Coronary artery (tissue), 2 donors: Measurements from ENCODE around the gene RNF169.
"Not testable (repeated sequence)": the region's sequence is repeated elsewhere in the genome, so short reads cannot be mapped to it uniquely, and the experiment has no call there.

Experiments used
- DNase-seq: peaks from one replicate; pipeline ENCODE4 v3.0.0-alpha.2; 2017; ENCODE audit warnings: low spot score
- H3K27ac ChIP-seq, 2 donors: fragments of 200-600 bp; sonication (generic); one replicate each; pipeline ENCODE4 v1.5.1; 2016 to 2019
- H3K4me3 ChIP-seq: fragments of 200-600 bp; sonication (generic); 2 replicates; pipeline ENCODE4 v1.5.1; 2016; ENCODE audit warnings: mild to moderate bottlenecking, moderate library complexity
- TF ChIP-seq, protein P1 (sequence below): fragments of 200-600 bp; sonication (generic); IDR thresholded peaks from one replicate; pipeline ENCODE4 v1.5.1; 2019; ENCODE audit warnings: antibody characterized with exemption

RNF169 gene

GRCh38 chr11:74751303-74751702 is 2.7 kb downstream of the RNF169 start:
- Histone ChIP-seq H3K4me3 (no peak overlapping the region), H3K27ac (no peak overlapping the region)
- TF ChIP-seq, protein P1, sequence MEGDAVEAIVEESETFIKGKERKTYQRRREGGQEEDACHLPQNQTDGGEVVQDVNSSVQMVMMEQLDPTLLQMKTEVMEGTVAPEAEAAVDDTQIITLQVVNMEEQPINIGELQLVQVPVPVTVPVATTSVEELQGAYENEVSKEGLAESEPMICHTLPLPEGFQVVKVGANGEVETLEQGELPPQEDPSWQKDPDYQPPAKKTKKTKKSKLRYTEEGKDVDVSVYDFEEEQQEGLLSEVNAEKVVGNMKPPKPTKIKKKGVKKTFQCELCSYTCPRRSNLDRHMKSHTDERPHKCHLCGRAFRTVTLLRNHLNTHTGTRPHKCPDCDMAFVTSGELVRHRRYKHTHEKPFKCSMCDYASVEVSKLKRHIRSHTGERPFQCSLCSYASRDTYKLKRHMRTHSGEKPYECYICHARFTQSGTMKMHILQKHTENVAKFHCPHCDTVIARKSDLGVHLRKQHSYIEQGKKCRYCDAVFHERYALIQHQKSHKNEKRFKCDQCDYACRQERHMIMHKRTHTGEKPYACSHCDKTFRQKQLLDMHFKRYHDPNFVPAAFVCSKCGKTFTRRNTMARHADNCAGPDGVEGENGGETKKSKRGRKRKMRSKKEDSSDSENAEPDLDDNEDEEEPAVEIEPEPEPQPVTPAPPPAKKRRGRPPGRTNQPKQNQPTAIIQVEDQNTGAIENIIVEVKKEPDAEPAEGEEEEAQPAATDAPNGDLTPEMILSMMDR, result no peak
- no peak for DNase-seq

GRCh38 chr11:74754507-74755252 is 6.0 kb downstream of the RNF169 start:
- Histone ChIP-seq H3K4me3 (no peak overlapping the region), H3K27ac (no peak overlapping the region)
- no peak for DNase-seq
- TF ChIP-seq, protein P1, result no peak

- TF ChIP-seq, protein P1, result no peak
- no peak overlapping the region for H3K27ac ChIP-seq
- H3K4me3 ChIP-seq, result no peak overlapping the region
- DNase-seq, result no peak
Measured at GRCh38 chr11:74755395-74755995, 6.8 kb downstream of the RNF169 start.

- no peak for DNase-seq
- no peak overlapping the region for H3K27ac ChIP-seq
- H3K4me3 ChIP-seq, result no peak overlapping the region
- TF ChIP-seq, protein P1, result no peak
Measured at GRCh38 chr11:74756571-74756970, 7.9 kb downstream of the RNF169 start.

GRCh38 chr11:74766905-74767304 is 18.3 kb downstream of the RNF169 start:
- H3K4me3 ChIP-seq, result no peak overlapping the region
- no peak overlapping the region for H3K27ac ChIP-seq
- no peak for DNase-seq
- TF ChIP-seq, protein P1, result no peak

GRCh38 chr11:74768172-74768651 is 19.6 kb downstream of the RNF169 start:
- H3K27ac ChIP-seq, H3K4me3 ChIP-seq, DNase-seq: not testable (repeated sequence)

GRCh38 chr11:74769055-74769707 is 20.5 kb downstream of the RNF169 start:
- DNase-seq, result no peak
- no peak overlapping the region for H3K27ac ChIP-seq
- TF ChIP-seq, protein P1, result no peak
- no peak overlapping the region for H3K4me3 ChIP-seq
